GM12878 (cell line): Measurements from ENCODE around the gene PKD1L1. TPM values are rescaled to one million over a fixed set of nuclear protein-coding genes. Genes with fewer than 3 reads are reported as not detected.

Source experiments
- ATAC-seq: fragments of 200-7000 bp; cut with Tn5 transposase; 3 replicates; pipeline ENCODE4 v1.9.1; 2020; ENCODE audit warnings: mild to moderate bottlenecking, moderate library complexity
- BruUV-seq: library from RNA; stranded (reverse); fragments of 400-500 nt; replicated peaks from 2 replicates; lab custom pipeline; 2021; lab: Mats Ljungman, UMichigan
- CTCF ChIA-PET: fragments of 300-600 bp; sonication (Branson Sonifier 250); formaldehyde crosslinking; extraction: SDS; loops from one replicate; lab custom pipeline; 2021; ENCODE audit warnings: inconsistent platforms; lab: Yijun Ruan, JAX
- POLR2A ChIA-PET: fragments of 350-600 bp; formaldehyde crosslinking; extraction: SDS; loops from one replicate; lab custom pipeline; 2021; ENCODE audit warnings: inconsistent platforms; lab: Charles Lee
- RAD21 ChIA-PET: fragments of 300-600 bp; sonication (Branson Sonifier 250); formaldehyde crosslinking; loops from one replicate; lab custom pipeline; 2023; ENCODE audit warnings: antibody characterized with exemption; ENCODE audit not compliant: unreplicated experiment; lab: Charles Lee
- SMC1A ChIA-PET: fragments of 300-600 bp; sonication (Branson Sonifier 250); formaldehyde crosslinking; loops from one replicate; lab custom pipeline; 2023; ENCODE audit not compliant: unreplicated experiment, uncharacterized antibody; lab: Charles Lee
- DNase-seq: peaks from one replicate; pipeline ENCODE4 v3.0.0-alpha.2; 2011; ENCODE audit warnings: low read depth, low spot score
- FAIRE-seq: peaks from 3 replicates; lab custom pipeline; 2011; peaks lifted over from hg19 to GRCh38; lab: Jason Lieb, UNC
- H2AFZ ChIP-seq: 2 replicates; pipeline ENCODE4 v1.6.0; 2011; ENCODE audit warnings: low read depth, low read length, control low read depth; ENCODE audit not compliant: control insufficient read depth
- H3K27ac ChIP-seq: 2 replicates; pipeline ENCODE4 v1.5.1; 2011; ENCODE audit warnings: control low read depth; ENCODE audit not compliant: control insufficient read depth, insufficient read depth
- H3K27me3 ChIP-seq, 2 experiments: replicated peaks in 1 of 2; 2 replicates each; pipeline versions ENCODE4 v1.6.0 to v1.6.1; 2011; ENCODE audit warnings: low read length in 1 of 2; ENCODE audit not compliant: control insufficient read depth in 2 of 2, insufficient read depth in 2 of 2
- H3K36me3 ChIP-seq, 2 experiments: 2 replicates each; pipeline ENCODE4 v1.5.1; 2011; ENCODE audit warnings: low read length in 1 of 2; ENCODE audit not compliant: control insufficient read depth in 2 of 2, insufficient read depth in 2 of 2
- H3K4me1 ChIP-seq: 2 replicates; pipeline ENCODE4 v1.6.1; 2011; ENCODE audit warnings: mild to moderate bottlenecking, low read length, moderate library complexity, mixed read lengths; ENCODE audit not compliant: control insufficient read depth, insufficient read depth
- H3K4me2 ChIP-seq: 2 replicates; pipeline ENCODE4 v1.6.0; 2011; ENCODE audit warnings: control low read depth; ENCODE audit not compliant: control insufficient read depth, insufficient read depth
- H3K4me3 ChIP-seq: fragments of 200-600 bp; sonication (generic); 2 replicates; pipeline ENCODE4 v1.5.1; 2016
- H3K79me2 ChIP-seq: 2 replicates; pipeline ENCODE4 v1.6.0; 2011; ENCODE audit warnings: low read length; ENCODE audit not compliant: control insufficient read depth, insufficient read depth
- H3K9ac ChIP-seq: 2 replicates; pipeline ENCODE4 v1.8.0; 2011; ENCODE audit warnings: low read length, control low read depth, mixed read lengths; ENCODE audit not compliant: control insufficient read depth, insufficient read depth
- H3K9me3 ChIP-seq: replicated peaks from 3 replicates; pipeline ENCODE4 v1.5.1; 2011; ENCODE audit warnings: mild to moderate bottlenecking, low read length; ENCODE audit not compliant: control insufficient read depth, insufficient read depth
- H4K20me1 ChIP-seq: 2 replicates; pipeline ENCODE4 v1.6.0; 2011; ENCODE audit not compliant: control insufficient read depth, insufficient read depth
- CREB1 ChIP-seq: IDR thresholded peaks from 2 replicates; pipeline ENCODE4 v1.6.1; 2012; ENCODE audit warnings: low read depth, mild to moderate bottlenecking, inconsistent platforms
- EED ChIP-seq: sonication (generic); IDR thresholded peaks from 2 replicates; pipeline ENCODE4 v1.6.1; 2016; ENCODE audit warnings: antibody characterized with exemption, low read depth
- EP300 ChIP-seq, 2 experiments: fragments of 150-350 bp in 1 of 2; IDR thresholded peaks; 2 replicates each; pipeline ENCODE4 v1.6.1; 2011 to 2012; ENCODE audit warnings: low read depth in 2 of 2, low read length in 2 of 2, borderline replicate concordance in 1 of 2, improper control_type of control experiment in 1 of 2, inconsistent platforms in 1 of 2; ENCODE audit not compliant: control insufficient read depth in 1 of 2
- FOXM1 ChIP-seq: IDR thresholded peaks from 2 replicates; pipeline ENCODE4 v1.6.1; 2012; ENCODE audit warnings: low read depth, mild to moderate bottlenecking, inconsistent platforms, low read length, moderate library complexity
- POLR2AphosphoS2 ChIP-seq: IDR thresholded peaks from 2 replicates; pipeline ENCODE4 v1.6.1; 2011; ENCODE audit warnings: low read depth, mild to moderate bottlenecking, low read length, improper control_type of control experiment, moderate library complexity
- RAD21 ChIP-seq: IDR thresholded peaks from 2 replicates; pipeline ENCODE4 v1.6.1; 2011; ENCODE audit warnings: mild to moderate bottlenecking, low read depth, low read length, moderate library complexity; ENCODE audit not compliant: insufficient read depth
- SMARCA5 ChIP-seq: fragments of 450-650 bp; IDR thresholded peaks from 2 replicates; pipeline ENCODE4 v1.6.1; 2017; ENCODE audit warnings: mild to moderate bottlenecking
- TAF1 ChIP-seq: IDR thresholded peaks from 2 replicates; pipeline ENCODE4 v1.6.1; 2011; ENCODE audit warnings: mild to moderate bottlenecking, low read depth, low read length, borderline replicate concordance
- WRNIP1 ChIP-seq: IDR thresholded peaks from 2 replicates; pipeline ENCODE4 v1.6.1; 2011; ENCODE audit warnings: low read depth, low read length, improper control_type of control experiment, borderline replicate concordance
- WGBS: methylation state at CpG from one replicate; pipeline ENCODE4 v1.1.6; 2016; ENCODE audit warnings: low lambda C conversion rate; ENCODE audit not compliant: insufficient replicate concordance, insufficient coverage; ENCODE audit errors: missing lambda C conversion rate; 5-methylcytosine and 5-hydroxymethylcytosine counted together
- in situ Hi-C: fragments of 300-500 bp; cut with MboI; formaldehyde crosslinking; loops from 9 replicates; pipeline ENCODE4 v1.14.3; 2018; ENCODE audit warnings: mixed read lengths
- intact Hi-C: fragments of 100-400 bp; cut with micrococcal nuclease; formaldehyde crosslinking; loops from one replicate; pipeline ENCODE4 v1.14.2; 2022; ENCODE audit not compliant: unreplicated experiment
- polyA plus RNA-seq, 11 experiments: library from polyadenylated mRNA; depleted of rRNA in 4 of 11; unstranded in 6 of 11; stranded (reverse) in 5 of 11; fragments of >200 nt; fragmentation: Nextera tagmentation in 4 of 11; fragmentation: Illumina TruSeq in 1 of 11; extraction: Ambion mirVana in 4 of 11; extraction: Trizol in 1 of 11; gene quantifications; 1 replicate in 1 of 11; 2 replicates in 10 of 11; pipeline versions ENCODE4 v1.2.1 to v1.2.3, GENCODE V29; 2011 to 2016; ENCODE audit warnings: inconsistent platforms in 2 of 11, missing spikeins in 2 of 11, low read depth in 1 of 11
- total RNA-seq, 4 experiments: library from RNA; depleted of rRNA in 3 of 4; stranded (reverse); fragments of >200 nt in 3 of 4; fragmentation: Illumina TruSeq in 1 of 4; extraction: Trizol in 1 of 4; gene quantifications; 2 replicates each; pipeline versions ENCODE4 v1.2.1 to v1.2.3, GENCODE V29; 2013 to 2021
- TF ChIP-seq, protein P1 (sequence below): IDR thresholded peaks from 2 replicates; pipeline ENCODE4 v1.6.1; 2011; ENCODE audit warnings: low read depth, mild to moderate bottlenecking, low read length, moderate library complexity, borderline replicate concordance; ENCODE audit errors: extremely low read depth
- TF ChIP-seq, protein P2 (sequence below): IDR thresholded peaks from 2 replicates; pipeline ENCODE4 v1.6.1; 2012; ENCODE audit warnings: low read length, inconsistent platforms

The PKD1L1 gene
- total and polyA plus RNA-seq, 10 of the 15 experiments (the other 5 are each of a cell fraction or from before 2014, with no cell fraction given) = under 0.01 to 0.05 (median 0.02) TPM; not detected in 3

DNA sequence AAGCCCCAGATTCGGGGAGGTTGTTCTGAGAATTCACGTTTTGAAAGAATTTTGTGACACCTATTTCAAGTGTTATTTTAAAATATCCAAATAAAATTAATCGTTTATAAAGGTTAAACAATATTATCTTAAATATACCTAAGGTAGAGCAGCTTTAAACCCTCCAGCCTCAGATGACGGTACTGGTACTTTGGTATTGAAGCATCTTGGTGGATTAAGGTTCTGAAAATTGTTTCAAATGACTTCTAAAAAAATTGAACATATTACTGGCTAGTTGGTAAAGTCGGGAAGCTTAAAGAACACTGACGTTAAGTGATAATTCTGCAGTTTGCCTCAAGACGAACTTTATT is 31.5 kb upstream of the PKD1L1 start:
- SMC1A ChIA-PET = no interaction called here
- intact Hi-C loops = loop anchor here (2.0 kb wide), 1 partner anchor 109 kb away; the partner anchor contains the start of gene UPP1

GRCh38 chr7:47979145-47979831 is 31.0 kb upstream of the PKD1L1 start, which contains the start of gene HUS1:
Gene HUS1, minus strand, starts transcription at chr7:47979615. Its CDS starts 96 bp downstream, at chr7:47979519.
- ChIA-PET SMC1A (interaction anchor here (0.9 to 1.7 kb wide), 5 partner anchors 9 to 106 kb away, joined by 3 to 6 read pairs (median 4); no protein-coding TSS in a partner anchor), POLR2A (interaction anchor here (0.6 kb wide), 1 partner anchor 98 kb away, joined by 5 read pairs; no protein-coding TSS in a partner anchor), CTCF (interaction anchor here (1.2 to 2.3 kb wide), 3 partner anchors 11 to 124 kb away, joined by 3 to 11 read pairs (median 4); no protein-coding TSS in a partner anchor), RAD21 (interaction anchor here (0.5 to 1.3 kb wide), 3 partner anchors 10 to 131 kb away, joined by 3 to 5 read pairs (median 3); no protein-coding TSS in a partner anchor)
- Histone ChIP-seq H3K79me2 (peaks cover 10% of the 10 kb centered on the region), H2AFZ (peak within 1 kb of the TSS; percentile 76), H3K27ac (peak within 1 kb of the TSS; percentile 82), H3K4me1 (peaks cover 4% of the 10 kb centered on the region; the same call in 1 of the 2 replicates), H3K9ac (peak within 1 kb of the TSS; percentile 88), H3K4me3 (peak within 1 kb of the TSS; percentile 73), H3K9me3 (no peaks in the 10 kb centered on the region), H3K27me3 (no peaks in the 10 kb centered on the region), H4K20me1 (no peaks in the 10 kb centered on the region), H3K4me2 (peak within 1 kb of the TSS; percentile 96), H3K36me3 (peaks cover 0 to 11% of the 10 kb centered on the region in 2 experiments; a peak in 2 of 4 replicates)
- FAIRE-seq = peak; percentile 89
- intact Hi-C loops = loop anchor here (2.0 kb wide), 1 partner anchor 110 kb away; the partner anchor contains the start of gene UPP1
- peak; percentile 68 for DNase-seq
- in situ Hi-C loops = no loop called here
- peak; percentile 99 for ATAC-seq
- BruUV-seq = no TSS peak
- under 1% methylated on average over 54 of the region's 62 CpGs for WGBS
- peak; percentile 71 for TF ChIP-seq SMARCA5
- no peak for TF ChIP-seq EED
- peak; percentile 52; the same call in 1 of the 2 replicates for TF ChIP-seq POLR2AphosphoS2
- TF ChIP-seq, protein P1, sequence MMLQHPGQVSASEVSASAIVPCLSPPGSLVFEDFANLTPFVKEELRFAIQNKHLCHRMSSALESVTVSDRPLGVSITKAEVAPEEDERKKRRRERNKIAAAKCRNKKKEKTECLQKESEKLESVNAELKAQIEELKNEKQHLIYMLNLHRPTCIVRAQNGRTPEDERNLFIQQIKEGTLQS = no peak
- TF ChIP-seq EP300 (IDR thresholded peaks at IDR 0.05; ENCODE audit: borderline replicate concordance in 1 of 2, control insufficient read depth in 1 of 2, low read depth in 2 of 2, low read length in 2 of 2) = no peak
- TF ChIP-seq WRNIP1 = no peak
- TF ChIP-seq, protein P2, sequence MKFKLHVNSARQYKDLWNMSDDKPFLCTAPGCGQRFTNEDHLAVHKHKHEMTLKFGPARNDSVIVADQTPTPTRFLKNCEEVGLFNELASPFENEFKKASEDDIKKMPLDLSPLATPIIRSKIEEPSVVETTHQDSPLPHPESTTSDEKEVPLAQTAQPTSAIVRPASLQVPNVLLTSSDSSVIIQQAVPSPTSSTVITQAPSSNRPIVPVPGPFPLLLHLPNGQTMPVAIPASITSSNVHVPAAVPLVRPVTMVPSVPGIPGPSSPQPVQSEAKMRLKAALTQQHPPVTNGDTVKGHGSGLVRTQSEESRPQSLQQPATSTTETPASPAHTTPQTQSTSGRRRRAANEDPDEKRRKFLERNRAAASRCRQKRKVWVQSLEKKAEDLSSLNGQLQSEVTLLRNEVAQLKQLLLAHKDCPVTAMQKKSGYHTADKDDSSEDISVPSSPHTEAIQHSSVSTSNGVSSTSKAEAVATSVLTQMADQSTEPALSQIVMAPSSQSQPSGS = no peak
- peak; percentile 91 for TF ChIP-seq CREB1

More for the DNA sequence above, 31.5 kb upstream of the PKD1L1 start:
- peaks cover 0 to 7% of the 10 kb centered on the region in 2 experiments; a peak in 2 of 4 replicates for H3K36me3 ChIP-seq
- TF ChIP-seq TAF1 = no peak
- no peak for TF ChIP-seq RAD21
- 0 out of 2 replicates have a peak, but pooled peaks have one; percentile 8 for TF ChIP-seq FOXM1
- no peaks in the 10 kb centered on the region for H3K27me3 ChIP-seq
- DNase-seq = no peak
- peak overlapping the region; percentile 73 for H3K4me3 ChIP-seq
- FAIRE-seq = no peak
- H3K4me2 ChIP-seq = no peak overlapping the region
- no peaks in the 10 kb centered on the region for H4K20me1 ChIP-seq
- in situ Hi-C loops = no loop called here
- ChIA-PET RAD21 (interaction anchor here (0.5 to 0.9 kb wide), 2 partner anchors 37 to 130 kb away, joined by 3 read pairs; no protein-coding TSS in a partner anchor), CTCF (interaction anchor here (1.2 kb wide), 1 partner anchor 11 kb away, joined by 4 read pairs; no protein-coding TSS in a partner anchor), POLR2A (interaction anchor here (0.6 kb wide), 1 partner anchor 97 kb away, joined by 5 read pairs; no protein-coding TSS in a partner anchor)
- H3K4me1 ChIP-seq = peaks cover 4% of the 10 kb centered on the region; the same call in 1 of the 2 replicates
- H3K27ac ChIP-seq = no peak overlapping the region; the same call in 1 of the 2 replicates
- 6% methylated on average over 7 of the region's 7 CpGs for WGBS
- peak overlapping the region; percentile 76 for H2AFZ ChIP-seq
- ATAC-seq = no peak
- BruUV-seq = no TSS peak
- H3K9me3 ChIP-seq = no peaks in the 10 kb centered on the region
- peaks cover 10% of the 10 kb centered on the region for H3K79me2 ChIP-seq
- H3K9ac ChIP-seq = no peak overlapping the region
